PFSK-1 (cell line): Measurements from ENCODE around the gene LZTR1.

Source experiments
- FOXP2 ChIP-seq: optimal IDR thresholded peaks from 2 replicates; pipeline ENCODE3; 2011; ENCODE audit warnings: borderline replicate concordance, control low read depth, inconsistent platforms; ENCODE audit not compliant: insufficient read depth; ENCODE audit errors: extremely low read length, extremely low read depth
- POLR2AphosphoS5 ChIP-seq: IDR thresholded peaks from 2 replicates; pipeline ENCODE4 v1.6.1; 2012; ENCODE audit warnings: low read depth, mild to moderate bottlenecking, control low read depth, low read length, moderate library complexity
- SIN3A ChIP-seq: IDR thresholded peaks from 2 replicates; pipeline ENCODE4 v1.6.1; 2012; ENCODE audit warnings: mild to moderate bottlenecking, low read length, moderate library complexity, borderline replicate concordance; ENCODE audit not compliant: insufficient read depth
- TAF1 ChIP-seq: IDR thresholded peaks from 2 replicates; pipeline ENCODE4 v1.6.1; 2012; ENCODE audit warnings: low read length, control low read depth, borderline replicate concordance; ENCODE audit not compliant: insufficient read depth
- TF ChIP-seq, protein P1 (sequence below), 2 experiments: IDR thresholded peaks; 2 replicates each; pipeline versions ENCODE4 v1.6.1 to v1.8.0; 2011 to 2012; ENCODE audit warnings: low read depth in 2 of 2, low read length in 2 of 2, control low read depth in 1 of 2, inconsistent platforms in 1 of 2, mild to moderate bottlenecking in 1 of 2, moderate library complexity in 1 of 2; ENCODE audit not compliant: insufficient read depth in 1 of 2

The LZTR1 gene

DNA sequence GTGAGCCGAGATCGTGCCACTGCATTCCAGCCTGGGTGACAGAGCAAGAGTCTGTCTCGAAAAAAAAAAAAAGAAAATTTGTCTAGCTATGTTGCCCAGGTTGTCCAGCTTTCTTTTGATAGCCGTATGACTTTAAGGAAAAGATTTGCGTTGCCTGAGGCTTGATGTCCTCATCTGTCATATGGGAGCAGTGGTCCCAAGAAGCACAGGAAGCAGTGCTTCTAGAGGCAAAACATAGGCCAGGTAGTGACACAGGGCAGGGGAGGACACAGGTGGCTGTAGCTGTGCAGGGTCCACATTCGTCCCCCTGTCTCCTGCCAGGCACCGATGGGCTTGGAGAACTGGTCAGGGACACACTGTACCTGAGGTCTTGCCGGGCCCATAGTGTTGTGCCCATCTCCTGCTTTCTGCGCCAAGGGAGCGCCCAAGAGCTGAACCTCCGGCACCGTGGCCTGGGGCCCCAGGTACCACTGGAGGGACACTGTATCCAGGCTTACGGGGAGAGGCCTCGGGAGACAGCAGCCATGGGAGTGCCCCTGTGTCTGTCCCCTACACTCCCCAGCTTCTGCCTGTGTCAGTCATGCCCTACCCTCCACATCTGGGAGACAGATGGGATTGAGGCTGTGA, 65.1 kb downstream of the LZTR1 start:
- TF ChIP-seq, protein P1, sequence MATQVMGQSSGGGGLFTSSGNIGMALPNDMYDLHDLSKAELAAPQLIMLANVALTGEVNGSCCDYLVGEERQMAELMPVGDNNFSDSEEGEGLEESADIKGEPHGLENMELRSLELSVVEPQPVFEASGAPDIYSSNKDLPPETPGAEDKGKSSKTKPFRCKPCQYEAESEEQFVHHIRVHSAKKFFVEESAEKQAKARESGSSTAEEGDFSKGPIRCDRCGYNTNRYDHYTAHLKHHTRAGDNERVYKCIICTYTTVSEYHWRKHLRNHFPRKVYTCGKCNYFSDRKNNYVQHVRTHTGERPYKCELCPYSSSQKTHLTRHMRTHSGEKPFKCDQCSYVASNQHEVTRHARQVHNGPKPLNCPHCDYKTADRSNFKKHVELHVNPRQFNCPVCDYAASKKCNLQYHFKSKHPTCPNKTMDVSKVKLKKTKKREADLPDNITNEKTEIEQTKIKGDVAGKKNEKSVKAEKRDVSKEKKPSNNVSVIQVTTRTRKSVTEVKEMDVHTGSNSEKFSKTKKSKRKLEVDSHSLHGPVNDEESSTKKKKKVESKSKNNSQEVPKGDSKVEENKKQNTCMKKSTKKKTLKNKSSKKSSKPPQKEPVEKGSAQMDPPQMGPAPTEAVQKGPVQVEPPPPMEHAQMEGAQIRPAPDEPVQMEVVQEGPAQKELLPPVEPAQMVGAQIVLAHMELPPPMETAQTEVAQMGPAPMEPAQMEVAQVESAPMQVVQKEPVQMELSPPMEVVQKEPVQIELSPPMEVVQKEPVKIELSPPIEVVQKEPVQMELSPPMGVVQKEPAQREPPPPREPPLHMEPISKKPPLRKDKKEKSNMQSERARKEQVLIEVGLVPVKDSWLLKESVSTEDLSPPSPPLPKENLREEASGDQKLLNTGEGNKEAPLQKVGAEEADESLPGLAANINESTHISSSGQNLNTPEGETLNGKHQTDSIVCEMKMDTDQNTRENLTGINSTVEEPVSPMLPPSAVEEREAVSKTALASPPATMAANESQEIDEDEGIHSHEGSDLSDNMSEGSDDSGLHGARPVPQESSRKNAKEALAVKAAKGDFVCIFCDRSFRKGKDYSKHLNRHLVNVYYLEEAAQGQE (IDR thresholded peaks at IDR 0.05; ENCODE audit: insufficient read depth in 1 of 2, low read depth in 2 of 2, low read length in 2 of 2) = no peak
- no peak for TF ChIP-seq POLR2AphosphoS5
- no peak for TF ChIP-seq SIN3A
- TF ChIP-seq TAF1 = no peak
- TF ChIP-seq FOXP2 = no peak

DNA sequence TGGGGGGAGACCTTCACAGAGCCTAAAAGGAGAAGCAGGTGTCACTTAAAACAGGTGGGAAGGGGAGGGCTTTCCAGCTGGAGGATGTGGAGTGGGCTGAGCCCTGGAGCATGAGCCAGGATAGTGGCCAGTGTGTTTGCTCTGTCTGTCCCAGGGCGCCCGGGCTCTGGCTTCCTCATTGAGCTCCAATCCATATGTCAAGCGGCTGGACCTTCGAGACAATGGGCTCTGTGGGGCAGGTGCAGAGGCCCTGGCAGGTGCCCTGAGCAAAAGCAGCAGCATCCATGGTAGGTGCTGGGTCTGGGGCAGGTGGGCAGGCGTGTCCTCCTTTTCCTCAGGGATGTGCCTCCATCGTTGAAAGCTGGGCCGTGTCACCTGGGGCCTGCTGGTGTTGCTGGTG, 65.6 kb downstream of the LZTR1 start:
- no peak for TF ChIP-seq TAF1
- TF ChIP-seq SIN3A = no peak
- no peak for TF ChIP-seq FOXP2
- no peak for TF ChIP-seq POLR2AphosphoS5
- TF ChIP-seq, protein P1 (IDR thresholded peaks at IDR 0.05; ENCODE audit: insufficient read depth in 1 of 2, low read depth in 2 of 2, low read length in 2 of 2) = no peak
